ENCODE data around the gene SLC1A2. TPM values are rescaled to one million over a fixed set of nuclear protein-coding genes. Genes with fewer than 3 reads are reported as not detected.

SLC1A2 gene
- total RNA-seq, 4 donors from 2014 or later: 0.17 to 0.69 (median 0.37) TPM

GRCh38 chr11:35402751-35403660, 16.4 kb downstream of the SLC1A2 start:
- Histone ChIP-seq H3K4me3 (no peak overlapping the region), H3K4me1 (peaks cover 0 to 7% (median 0%) of the 10 kb centered on the region in 4 donors), H3K36me3 (no peaks in the 10 kb centered on the region), H3K27ac (replicated peaks in 1 of 4) (no peak overlapping the region), H3K27me3 (no peaks in the 10 kb centered on the region), H3K9me3 (no peaks in the 10 kb centered on the region)
- intact Hi-C loops (cut with DNase I): no loop called here
- WGBS: 90% methylated on average over 9 of the region's 9 CpGs
- no peak for TF ChIP-seq POLR2A (IDR thresholded peaks at IDR 0.05; ENCODE audit: low read depth)
- no peak for TF ChIP-seq EP300 (IDR thresholded peaks at IDR 0.05)
- no peak for TF ChIP-seq POLR2AphosphoS5 (IDR thresholded peaks at IDR 0.05)
- no peak for TF ChIP-seq CTCF (IDR thresholded peaks at IDR 0.05)
- DNase-seq (ENCODE audit: extremely low spot score): no peak

- intact Hi-C loops (cut with DNase I): no loop called here
Measured at GRCh38 chr11:35398881-35399280, 20.5 kb downstream of the SLC1A2 start.

DNA sequence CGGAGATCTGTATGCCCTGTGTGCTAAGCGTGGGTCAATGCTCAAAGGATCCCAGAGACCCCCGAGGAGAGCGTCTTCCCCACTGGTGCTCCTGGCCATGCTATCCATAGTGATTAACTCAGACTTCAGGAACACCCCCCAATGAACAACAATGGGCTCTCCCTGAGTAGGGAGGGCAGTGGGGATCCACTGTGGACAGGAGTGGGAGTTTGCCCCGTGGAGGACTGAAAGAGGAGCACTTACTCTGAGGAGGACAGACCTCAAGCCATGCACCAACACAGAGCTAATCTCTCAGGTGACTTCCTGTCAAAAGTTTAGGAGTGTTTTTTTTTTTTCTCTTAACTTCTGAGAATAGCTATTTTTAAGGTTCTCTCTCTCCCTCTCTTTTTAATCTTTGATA, 24.4 kb downstream of the SLC1A2 start:
- no peak for TF ChIP-seq POLR2A (IDR thresholded peaks at IDR 0.05; ENCODE audit: low read depth)
- no peak for TF ChIP-seq EP300 (IDR thresholded peaks at IDR 0.05)
- no peak for TF ChIP-seq POLR2AphosphoS5 (IDR thresholded peaks at IDR 0.05)
- intact Hi-C loops (cut with DNase I): loop anchor here (5.0 kb wide), 1 partner anchor 808 kb away; no protein-coding TSS in a partner anchor
- Histone ChIP-seq H3K27ac (replicated peaks in 1 of 4) (no peak overlapping the region), H3K4me1 (peaks cover 8 to 21% (median 17%) of the 10 kb centered on the region in 4 donors), H3K36me3 (no peaks in the 10 kb centered on the region), H3K27me3 (no peaks in the 10 kb centered on the region), H3K4me3 (no peak overlapping the region), H3K9me3 (no peaks in the 10 kb centered on the region)
- 98% methylated on average over 5 of the region's 5 CpGs for WGBS
- no peak for DNase-seq (ENCODE audit: extremely low spot score)

More at GRCh38 chr11:35398881-35399280, 20.5 kb downstream of the SLC1A2 start:
- Histone ChIP-seq H3K9me3 (no peaks in the 10 kb centered on the region), H3K27me3 (no peaks in the 10 kb centered on the region), H3K27ac (replicated peaks in 1 of 4) (no peak overlapping the region), H3K4me3 (no peak overlapping the region), H3K4me1 (no peaks in the 10 kb centered on the region), H3K36me3 (no peaks in the 10 kb centered on the region)
- no peak for TF ChIP-seq POLR2A (IDR thresholded peaks at IDR 0.05; ENCODE audit: low read depth)
- no peak for TF ChIP-seq POLR2AphosphoS5 (IDR thresholded peaks at IDR 0.05)
- no peak for TF ChIP-seq EP300 (IDR thresholded peaks at IDR 0.05)
- 88% methylated on average over 1 of the region's 1 CpG for WGBS
- DNase-seq (ENCODE audit: extremely low spot score): peak; percentile 53

DNA sequence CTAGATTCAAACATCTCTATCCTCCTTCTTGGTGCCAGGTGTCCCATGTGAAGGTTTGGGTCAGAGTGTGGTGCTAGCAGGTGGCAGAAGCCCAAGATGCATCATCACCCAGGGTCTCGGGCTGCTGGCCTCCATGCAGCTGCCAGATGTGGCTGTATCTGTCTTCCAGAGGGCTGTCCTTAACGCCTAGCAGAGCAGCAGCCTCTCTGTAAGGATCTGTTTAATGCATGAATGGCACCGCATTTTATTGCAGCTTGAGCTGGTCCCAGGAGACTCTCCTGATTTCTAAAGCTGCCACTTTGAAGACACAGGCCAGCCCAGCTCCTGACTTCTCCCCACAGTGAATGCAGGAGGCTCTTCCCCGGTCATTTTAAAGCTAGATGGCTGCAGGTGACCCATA, 26.3 kb downstream of the SLC1A2 start:
- Histone ChIP-seq H3K4me1 (peaks cover 8 to 21% (median 17%) of the 10 kb centered on the region in 4 donors), H3K27ac (replicated peaks in 1 of 4) (no peak overlapping the region), H3K27me3 (no peaks in the 10 kb centered on the region), H3K36me3 (no peaks in the 10 kb centered on the region), H3K9me3 (no peaks in the 10 kb centered on the region), H3K4me3 (no peak overlapping the region)
- TF ChIP-seq CTCF (IDR thresholded peaks at IDR 0.05) (no peak), POLR2A (IDR thresholded peaks at IDR 0.05; ENCODE audit: low read depth) (no peak)
- DNase-seq (ENCODE audit: extremely low spot score): no peak
- WGBS: 87% methylated on average over 3 of the region's 4 CpGs
- intact Hi-C loops (cut with DNase I): loop anchor here (2.0 to 5.0 kb wide), 2 partner anchors 394 to 806 kb away; no protein-coding TSS in a partner anchor

- Histone ChIP-seq H3K9me3 (no peaks in the 10 kb centered on the region), H3K27me3 (no peaks in the 10 kb centered on the region), H3K36me3 (no peaks in the 10 kb centered on the region), H3K4me3 (peak overlapping the region in 3 of 4 donors; percentile 17 to 36 (median 18)), H3K27ac (replicated peaks in 1 of 4) (no peak overlapping the region), H3K4me1 (peaks cover 8 to 21% (median 17%) of the 10 kb centered on the region in 4 donors)
- TF ChIP-seq EP300 (IDR thresholded peaks at IDR 0.05) (no peak), POLR2AphosphoS5 (IDR thresholded peaks at IDR 0.05) (peak in 1 of 2 donors; percentile 33), CTCF (IDR thresholded peaks at IDR 0.05) (peak; percentile 83 to 87 (median 85))
- DNase-seq (ENCODE audit: extremely low spot score): peak; percentile 94
- intact Hi-C loops (cut with DNase I): loop anchor here (2.0 to 5.0 kb wide), 3 partner anchors 393 to 805 kb away; no protein-coding TSS in a partner anchor
- WGBS: 21% methylated on average over 13 of the region's 13 CpGs
Measured at GRCh38 chr11:35391922-35392688, 27.3 kb downstream of the SLC1A2 start.
